Ovary (tissue), 3 donors: ENCODE measurements around the gene KIAA1328.

Source experiments
- EP300 ChIP-seq: sonication (generic); formaldehyde crosslinking; IDR thresholded peaks from one replicate; pipeline ENCODE4 v1.6.1; 2017; ENCODE audit warnings: antibody characterized with exemption
- POLR2A ChIP-seq: fragments of 450-650 bp; IDR thresholded peaks from one replicate; pipeline ENCODE4 v1.6.1; 2017; ENCODE audit warnings: antibody characterized with exemption, mild to moderate bottlenecking, moderate library complexity
- TF ChIP-seq, protein P1 (sequence below), 3 donors: fragments of 450-650 bp in 2 of 3; fragments of 200-600 bp in 1 of 3; IDR thresholded peaks; one replicate each; pipeline versions ENCODE4 v1.5.1 to v1.8.0; 2016 to 2022; ENCODE audit warnings: antibody characterized with exemption in 3 of 3, mild to moderate bottlenecking in 1 of 3
- donor health status: DM: no; HTN: no; CAD: no.

GRCh38 chr18:36953047-36953446, 124.1 kb downstream of the KIAA1328 start:
- TF ChIP-seq, protein P1, sequence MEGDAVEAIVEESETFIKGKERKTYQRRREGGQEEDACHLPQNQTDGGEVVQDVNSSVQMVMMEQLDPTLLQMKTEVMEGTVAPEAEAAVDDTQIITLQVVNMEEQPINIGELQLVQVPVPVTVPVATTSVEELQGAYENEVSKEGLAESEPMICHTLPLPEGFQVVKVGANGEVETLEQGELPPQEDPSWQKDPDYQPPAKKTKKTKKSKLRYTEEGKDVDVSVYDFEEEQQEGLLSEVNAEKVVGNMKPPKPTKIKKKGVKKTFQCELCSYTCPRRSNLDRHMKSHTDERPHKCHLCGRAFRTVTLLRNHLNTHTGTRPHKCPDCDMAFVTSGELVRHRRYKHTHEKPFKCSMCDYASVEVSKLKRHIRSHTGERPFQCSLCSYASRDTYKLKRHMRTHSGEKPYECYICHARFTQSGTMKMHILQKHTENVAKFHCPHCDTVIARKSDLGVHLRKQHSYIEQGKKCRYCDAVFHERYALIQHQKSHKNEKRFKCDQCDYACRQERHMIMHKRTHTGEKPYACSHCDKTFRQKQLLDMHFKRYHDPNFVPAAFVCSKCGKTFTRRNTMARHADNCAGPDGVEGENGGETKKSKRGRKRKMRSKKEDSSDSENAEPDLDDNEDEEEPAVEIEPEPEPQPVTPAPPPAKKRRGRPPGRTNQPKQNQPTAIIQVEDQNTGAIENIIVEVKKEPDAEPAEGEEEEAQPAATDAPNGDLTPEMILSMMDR (IDR thresholded peaks at IDR 0.05), result no peak
- TF ChIP-seq EP300 (no peak), POLR2A (no peak)
